GM21576 (cell line): ENCODE measurements around the gene CLINT1.

Experiments used
- ATAC-seq: cut with Tn5 transposase; IDR thresholded peaks from one replicate; pipeline ENCODE4 v1.9.1; 2021; ENCODE audit warnings: mild to moderate bottlenecking, moderate library complexity; ENCODE audit not compliant: unreplicated experiment

The CLINT1 gene

DNA sequence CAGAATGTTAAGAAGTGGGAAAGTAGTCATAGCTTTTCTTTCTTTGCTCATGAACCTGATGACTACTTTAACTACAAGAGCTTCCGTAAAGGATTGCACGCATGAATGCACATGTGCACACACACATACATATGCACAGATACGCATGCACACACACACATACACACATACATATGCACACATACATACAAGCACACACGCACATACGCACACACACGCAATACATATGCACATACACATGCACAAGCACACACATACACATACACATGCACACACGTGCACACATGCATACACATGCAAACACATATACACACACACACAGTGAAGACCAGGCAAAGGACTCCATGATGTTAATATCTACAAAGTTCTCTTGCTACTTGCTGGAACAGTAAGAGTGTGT is 92.5 kb downstream of the CLINT1 start:
- ATAC-seq = no peak

DNA sequence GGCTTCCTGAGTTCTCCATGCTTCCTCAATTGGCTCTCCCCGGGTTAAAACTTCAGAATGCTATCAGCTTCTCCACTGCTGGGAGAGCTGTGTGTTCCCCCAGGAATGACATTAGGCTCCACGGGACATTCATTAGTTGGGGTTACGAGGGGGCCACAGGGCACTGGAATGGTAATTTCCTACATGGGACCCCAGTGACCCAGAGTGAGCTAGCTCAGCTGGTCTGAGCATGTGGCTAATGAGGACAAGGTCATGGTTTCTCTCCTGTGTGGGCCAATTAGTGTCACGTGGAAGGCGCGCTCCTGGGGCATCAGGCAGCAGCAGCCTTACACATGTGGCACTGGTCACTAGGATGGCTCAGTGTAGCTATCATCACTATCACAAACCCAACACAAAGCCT is 94.4 kb downstream of the CLINT1 start:
- ATAC-seq = no peak

DNA sequence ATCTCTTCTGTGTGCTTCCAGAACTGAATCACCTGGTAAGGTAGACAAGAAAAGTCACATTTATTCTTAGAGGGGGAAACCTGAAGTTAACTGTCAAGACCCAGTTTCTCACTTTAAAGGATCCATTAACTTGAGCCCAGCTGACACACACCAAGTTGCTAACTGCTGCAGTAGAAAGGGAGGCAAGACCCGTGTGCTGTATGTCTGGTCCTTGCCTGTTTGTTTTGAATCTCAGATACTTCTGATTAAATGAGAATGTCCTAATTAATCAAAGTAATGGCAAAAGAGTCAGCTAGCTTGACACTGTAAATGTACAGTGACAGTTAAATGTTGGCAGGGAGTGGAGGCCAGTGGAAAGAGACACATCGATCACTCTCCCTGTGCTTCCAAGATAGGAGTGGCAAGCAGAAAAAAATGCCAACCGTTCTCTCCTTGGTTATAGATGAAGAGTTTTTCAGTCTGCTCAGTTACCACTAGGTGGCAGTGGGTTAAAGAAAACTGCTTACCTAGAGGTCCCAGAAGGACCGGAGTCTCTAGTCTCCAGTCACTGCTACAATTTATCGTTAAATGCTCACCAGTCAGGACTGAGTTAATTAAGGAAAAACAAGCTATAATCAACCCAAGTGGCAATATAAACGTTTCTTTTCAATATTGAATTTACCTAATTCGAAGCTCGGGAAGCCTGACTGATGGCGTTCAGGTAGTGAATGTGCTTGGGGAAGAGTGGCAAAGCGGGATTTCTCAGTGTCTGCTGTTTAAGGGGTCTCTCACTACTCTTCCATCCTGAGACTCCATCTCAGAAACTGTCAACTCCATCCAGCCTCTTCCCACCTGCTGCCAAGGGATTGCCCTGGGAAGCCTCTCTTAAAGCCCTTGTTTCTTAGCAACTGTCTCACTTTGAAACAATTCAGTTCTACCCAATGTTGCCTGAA is 97.0 kb downstream of the CLINT1 start:
- ATAC-seq = peak; percentile 76

DNA sequence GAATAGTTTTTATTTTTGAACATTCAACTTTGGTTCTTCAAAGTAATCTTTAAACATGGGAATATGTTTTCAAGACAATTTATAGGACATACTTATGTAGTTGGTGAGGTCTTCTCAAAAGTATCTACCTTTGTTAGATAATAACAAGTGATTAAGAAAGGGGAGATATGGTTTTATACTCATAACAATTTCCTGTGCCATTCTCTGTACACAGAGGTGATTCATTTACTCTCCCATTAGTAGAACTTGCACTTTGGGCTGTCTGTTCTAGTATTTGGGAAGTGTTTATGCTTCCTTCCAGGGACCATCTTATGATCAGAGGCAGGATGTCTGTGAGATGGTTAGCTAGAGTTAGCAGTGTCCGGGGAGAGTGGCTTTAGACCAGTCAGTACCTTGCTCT is 100.2 kb downstream of the CLINT1 start:
- no peak for ATAC-seq

DNA sequence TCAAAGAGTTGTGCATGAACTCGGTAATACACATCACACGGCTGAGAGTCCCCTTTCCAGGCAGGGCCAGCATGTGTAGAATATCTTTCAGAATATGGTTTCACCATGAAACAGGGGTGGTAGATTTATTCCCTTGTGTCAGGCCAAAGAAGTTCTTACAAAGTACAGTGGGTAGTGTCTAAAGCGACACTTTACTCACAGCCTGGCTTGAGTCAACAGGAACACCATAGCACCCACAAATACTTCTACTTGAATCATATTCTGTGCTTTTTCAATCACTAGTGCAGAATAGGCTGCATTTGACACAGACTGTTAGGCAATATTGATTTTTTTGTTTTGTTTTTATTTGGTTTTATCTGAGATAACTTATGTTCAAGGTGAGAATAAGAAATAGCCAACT is 102.8 kb downstream of the CLINT1 start:
- no peak for ATAC-seq

DNA sequence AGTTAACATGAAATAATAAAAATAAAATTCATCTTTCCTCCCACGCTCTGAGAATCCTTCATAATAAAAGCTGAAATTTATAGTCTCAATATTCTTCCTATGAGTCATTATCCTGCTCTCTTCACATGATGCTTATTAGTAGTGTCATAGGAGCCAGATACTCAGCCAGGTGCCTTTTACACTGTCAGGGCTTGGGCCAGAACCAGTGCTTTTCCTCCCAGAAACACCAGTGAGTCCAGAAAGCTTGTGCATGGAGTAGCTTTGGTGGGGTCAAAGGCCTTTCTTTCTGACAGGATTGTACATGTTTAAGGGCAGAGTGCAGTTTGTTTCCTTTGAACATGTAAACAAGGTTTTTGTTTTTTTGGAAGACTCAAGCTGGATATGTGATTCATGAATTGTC is 108.6 kb downstream of the CLINT1 start:
- ATAC-seq = no peak

DNA sequence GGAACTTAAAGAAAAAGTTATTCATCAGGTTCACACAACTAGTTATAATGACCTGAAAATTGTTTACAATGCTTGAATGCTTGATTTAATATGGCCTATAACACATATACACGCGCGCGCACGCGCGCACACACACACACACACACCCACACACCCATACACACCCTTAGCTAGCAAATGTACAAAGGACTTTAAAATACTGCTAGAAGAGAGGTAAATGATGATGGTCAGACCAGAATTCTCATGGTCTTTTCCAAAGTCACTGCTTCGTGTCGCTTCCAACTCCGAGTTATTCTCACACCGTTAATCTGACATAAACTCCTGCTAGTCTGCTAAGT is 109.5 kb downstream of the CLINT1 start:
- ATAC-seq = no peak

DNA sequence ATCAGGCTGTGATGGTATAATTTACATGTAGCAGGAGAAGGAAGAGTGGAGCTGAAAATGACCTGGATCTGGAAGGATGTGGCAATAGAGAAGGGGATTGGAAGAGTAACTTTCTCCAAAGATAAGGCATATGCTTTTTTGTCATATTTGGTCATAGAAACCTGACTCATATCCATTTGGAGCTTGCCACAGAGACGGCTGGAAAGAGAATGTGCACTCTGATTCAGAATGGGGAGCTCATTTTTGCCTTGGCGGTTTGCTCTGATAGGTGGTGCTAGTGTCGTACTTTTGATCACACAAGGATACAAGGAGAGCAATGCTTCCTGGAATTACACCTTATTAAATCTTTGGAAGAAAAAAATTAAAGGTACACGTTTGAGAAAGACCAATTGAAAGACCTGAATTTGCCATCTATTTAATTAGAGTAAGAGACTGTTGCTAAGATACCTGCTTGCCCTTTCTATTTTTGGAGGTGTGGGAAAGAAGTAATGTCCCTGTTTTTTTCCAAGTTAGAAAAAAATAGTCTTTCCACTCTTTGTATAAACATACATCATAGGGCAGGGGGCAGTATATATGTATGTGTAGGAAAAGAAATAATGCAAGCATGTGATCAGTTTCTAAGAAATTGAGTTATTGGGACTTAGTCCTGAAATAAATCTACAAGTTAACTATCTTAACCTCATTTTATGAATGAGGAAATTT is 110.0 kb downstream of the CLINT1 start:
- no peak for ATAC-seq

DNA sequence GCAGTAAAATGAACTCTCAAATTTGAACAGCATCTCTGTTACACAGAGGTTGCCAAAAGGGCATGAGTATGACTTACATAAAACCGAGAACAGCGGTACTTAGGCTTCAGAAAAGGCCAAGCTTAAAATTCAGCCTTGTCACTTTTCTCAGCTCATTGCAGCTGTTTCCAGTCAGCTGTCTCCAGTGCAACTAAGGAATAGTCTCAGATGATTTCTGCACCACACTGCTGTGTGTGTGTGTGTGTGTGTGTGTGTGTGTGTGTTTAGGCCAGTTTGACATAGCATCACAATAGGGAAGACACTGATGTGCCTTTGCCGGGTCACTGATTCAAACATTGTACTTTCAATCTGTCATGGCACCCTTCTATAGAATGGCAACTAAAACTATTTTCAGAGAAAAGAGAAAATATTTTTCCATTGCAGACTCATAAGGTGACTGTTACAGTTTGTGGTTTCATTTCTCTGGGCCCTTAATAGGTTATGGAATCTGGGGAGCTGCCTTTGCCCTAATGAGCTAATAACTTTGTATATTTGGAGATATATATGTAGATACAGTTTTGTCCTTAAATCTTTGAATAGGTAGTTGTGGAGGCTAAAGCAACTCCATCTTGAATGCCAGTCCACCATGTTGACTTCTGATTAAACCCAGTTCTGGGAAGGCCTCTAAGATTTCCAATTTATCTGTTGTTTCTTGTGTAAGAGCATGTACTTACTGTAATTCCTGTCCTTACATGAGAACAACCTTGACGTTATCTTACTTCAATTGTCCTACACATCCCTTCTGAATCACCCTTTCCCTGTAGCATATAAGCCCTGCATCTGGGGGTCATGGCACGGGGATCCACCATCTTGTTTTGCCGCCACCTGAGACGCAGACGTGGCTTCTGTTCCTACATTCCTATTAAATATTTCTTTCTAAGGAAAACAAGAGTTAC is 110.9 kb downstream of the CLINT1 start:
- no peak for ATAC-seq

DNA sequence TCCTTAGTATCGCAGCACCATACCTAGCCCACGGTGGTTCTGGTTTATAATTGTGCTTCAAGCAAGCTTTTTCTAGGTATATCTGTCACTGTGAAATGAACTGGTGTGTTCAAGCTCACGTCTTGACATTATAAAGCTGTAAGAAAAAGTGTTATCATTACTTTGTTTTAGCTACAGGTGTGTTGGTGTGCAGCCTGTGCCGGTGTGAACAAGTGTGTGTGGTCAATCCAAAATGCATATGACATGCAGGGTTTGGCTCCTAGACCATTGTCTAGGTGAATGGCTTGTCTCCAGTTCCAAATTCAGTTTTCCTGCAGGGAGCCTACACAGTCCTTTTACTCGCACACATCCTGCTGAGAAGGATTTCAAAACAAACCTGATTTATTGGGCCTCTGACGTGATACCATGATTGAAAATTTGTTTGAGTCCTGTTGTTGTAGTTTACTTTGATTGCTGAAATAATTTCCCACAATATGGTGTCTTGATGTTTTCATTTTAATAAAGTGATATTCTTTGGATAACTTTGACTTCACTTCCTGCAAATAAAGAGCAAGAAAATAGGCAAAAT is 111.7 kb downstream of the CLINT1 start:
- no peak for ATAC-seq

DNA sequence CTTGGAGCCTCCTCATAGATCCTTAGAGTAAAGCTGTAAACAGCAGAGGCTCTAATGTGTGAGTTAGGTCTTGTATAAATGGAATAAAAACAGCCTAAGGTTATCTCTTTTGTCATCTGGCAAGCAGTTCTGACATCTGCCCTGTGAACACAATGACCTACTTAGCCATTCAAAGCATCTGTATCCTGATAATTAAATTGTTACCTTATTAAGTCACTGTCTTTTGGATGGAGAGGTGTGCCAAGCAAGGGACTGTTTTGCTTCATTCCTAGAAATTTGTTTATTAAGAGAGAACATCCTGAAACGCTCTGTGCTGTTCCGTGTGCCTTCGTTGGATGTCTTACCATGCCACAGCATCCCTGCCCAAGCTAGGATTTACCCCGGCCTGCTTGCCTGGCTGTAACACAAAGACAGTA is 113.9 kb downstream of the CLINT1 start:
- no peak for ATAC-seq

DNA sequence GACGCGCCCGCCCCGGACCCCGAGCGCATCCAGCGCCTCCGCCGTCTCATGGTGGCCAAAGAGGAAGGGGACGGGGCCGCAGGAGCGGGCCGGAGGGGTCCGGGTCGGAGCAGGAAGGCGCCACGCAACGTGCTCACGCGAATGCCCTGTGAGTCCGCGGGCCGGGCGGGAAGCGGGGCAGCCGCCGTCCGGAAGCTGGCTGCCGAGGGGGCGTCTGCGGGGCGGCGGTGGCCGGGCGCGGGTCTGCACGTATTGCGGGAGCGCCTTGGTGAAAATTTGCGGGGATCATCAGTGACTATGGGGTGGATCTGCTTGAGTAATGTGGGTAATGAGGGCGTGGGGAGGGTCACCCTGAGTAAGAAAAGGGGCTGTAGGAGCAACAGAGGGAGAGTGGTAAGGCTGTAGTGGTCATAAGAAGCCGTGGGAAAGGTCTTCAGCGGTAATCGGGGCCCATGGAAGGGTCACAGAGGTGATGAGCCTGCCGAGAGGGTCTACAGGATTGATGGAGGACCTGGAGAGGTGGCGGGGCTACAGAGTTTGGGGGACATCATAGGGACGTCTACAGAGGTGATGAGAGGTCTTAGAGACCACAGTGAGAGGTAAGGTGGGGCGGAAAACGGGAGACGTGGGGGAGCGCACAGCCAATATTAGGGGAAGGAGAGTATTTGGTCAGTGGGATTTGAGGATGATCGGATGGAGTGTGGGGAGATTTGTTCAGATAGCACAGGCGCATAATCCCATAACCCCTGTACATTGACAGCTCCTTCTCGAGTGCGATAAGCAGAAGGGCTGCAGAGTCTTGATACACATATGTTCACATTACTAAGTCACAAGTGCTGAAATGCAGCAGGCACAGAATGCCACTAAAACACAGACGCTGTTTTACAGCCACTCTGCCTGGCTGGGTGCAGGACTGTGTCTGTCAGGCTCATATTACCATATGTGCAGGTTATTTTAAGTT is 114.6 kb downstream of the CLINT1 start:
- ATAC-seq = peak; percentile 23

DNA sequence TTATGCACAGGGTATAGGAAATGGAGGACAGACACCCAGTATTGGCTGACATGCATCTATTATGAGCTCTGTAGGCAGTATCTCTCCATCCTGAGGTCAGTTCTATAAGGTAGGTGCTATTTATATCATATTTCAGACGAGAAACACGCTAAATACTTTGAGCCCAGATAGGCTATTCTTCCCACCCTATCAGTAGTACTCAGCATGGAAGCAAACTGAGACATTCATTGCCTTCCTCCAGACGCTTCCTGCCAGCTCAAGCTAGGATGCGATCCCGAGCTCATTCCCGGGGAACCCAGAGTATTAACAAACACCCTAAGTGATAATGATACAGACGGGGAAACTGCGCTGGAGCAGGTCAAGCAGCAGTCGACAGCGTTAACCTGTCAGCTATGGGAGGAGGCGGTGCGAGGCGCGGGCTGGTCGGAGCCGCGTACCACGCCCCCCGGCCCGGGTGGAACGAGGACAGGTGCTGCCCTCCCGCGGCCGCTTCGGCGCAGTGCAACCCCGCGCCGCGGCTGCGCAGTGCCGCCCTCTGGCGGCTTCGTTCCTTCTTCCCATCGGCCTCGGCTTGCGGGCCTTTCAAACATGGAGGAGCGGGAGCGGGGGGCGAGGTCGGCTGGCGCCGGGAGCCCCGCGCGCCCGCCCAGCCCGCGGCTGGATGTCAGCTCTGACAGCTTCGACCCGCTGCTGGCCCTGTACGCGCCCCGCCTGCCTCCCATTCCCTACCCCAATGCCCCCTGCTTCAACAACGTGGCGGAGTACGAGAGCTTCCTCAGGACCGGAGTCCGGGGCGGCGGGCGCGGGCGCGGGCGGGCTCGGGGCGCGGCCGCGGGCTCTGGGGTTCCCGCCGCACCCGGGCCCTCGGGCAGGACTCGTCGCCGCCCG is 115.5 kb downstream of the CLINT1 start, which contains the start of gene LSM11:
Gene LSM11 (plus strand): TSS at position 550 of the 888 bp plus-strand sequence. CDS start 39 bp downstream, at position 589.
- peak; percentile 94 for ATAC-seq

DNA sequence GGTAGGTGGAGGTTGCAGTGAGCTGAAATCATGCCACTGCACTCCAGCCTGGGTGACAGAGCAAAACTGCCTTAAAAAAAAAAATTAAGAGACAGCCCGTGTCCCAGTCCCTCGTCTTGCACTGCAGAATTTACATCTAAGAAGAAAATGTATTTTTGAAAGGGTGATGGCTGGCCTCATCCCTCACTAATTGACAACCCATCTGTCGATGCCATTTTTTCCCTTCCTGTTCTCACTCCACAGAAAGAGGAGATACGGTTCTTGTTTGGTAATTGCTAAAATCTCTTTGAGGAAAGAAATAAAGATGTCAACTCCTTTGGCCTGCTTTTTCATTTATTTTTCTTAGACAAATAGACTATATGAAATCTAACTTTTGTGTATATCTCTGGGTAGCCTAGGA is 117.8 kb downstream of the CLINT1 start:
- no peak for ATAC-seq

DNA sequence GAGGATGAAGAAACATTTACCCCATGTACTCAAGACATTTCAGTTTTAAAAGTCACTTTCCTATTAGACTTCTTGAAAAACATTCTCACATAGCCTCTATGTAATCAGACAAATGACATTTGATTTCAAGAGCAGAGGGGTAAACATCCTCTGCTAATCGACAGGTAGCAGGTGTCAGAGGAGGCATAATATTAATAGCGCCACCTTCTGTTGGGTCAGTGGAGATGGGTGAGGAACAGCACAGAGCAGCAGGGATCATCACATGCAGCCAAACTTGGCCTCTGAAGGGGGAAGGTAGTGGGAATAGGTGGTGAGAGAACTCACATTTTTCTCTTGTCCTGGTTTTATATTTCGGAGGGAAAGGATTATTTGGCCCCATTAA is 118.7 kb downstream of the CLINT1 start:
- ATAC-seq = no peak

DNA sequence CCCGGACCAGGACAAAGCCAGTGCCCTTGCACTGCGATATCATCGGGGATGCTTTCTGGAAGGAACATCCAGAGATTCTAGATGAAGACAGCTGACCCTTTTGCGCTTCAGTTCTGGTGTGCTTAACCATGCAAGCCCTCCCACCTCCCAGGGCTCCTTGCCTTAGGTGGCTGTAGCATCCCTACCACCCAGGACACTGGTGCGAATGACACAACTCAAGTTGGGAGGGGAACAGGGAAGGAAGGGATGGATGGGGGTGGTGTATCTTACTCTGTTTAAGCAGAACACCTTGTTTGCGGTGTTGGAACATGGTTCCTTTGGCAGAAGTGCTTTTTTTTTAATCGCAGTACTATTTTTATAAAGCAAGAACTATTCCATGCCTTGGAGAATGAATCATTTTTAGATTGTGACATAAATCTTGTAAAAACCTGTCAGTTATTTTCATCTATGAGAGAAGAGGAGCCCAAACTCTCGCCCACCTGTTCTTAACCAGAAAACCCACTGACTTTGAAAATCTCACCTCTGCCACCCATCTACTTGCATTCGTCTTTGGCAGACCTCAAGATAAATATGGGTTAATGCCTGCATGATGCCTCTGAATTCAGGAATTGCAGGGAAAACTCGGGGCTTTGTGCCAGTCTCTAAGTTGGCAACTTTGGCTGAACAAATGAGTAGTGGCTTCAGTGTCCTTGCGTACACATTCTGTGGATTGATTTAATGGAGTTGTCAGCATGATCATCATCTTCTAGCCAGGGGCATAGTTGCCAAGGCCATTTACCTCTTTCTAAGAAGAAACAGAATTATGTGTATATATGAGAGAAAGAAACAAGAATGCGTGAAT is 119.3 kb downstream of the CLINT1 start:
- no peak for ATAC-seq

DNA sequence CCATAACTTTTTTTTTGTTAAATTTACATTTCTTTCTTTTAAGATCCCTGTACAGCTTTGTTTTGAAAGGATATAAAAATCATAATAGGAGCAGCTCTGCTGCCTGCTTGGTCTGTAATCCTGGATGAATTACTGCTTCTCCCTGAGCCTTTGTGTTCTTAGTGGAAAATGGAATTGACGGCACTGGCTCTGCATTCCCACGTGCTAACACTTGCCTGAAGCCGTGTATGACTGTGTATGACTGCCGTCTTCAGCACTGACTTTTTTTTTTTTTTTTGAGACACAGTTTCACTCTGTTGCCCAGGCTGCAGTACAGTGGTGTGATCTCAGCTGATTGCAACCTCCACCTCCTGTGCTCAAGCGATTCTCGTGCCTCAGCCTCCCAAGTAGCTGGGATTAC is 123.0 kb downstream of the CLINT1 start:
- no peak for ATAC-seq
